ENCODE measurements around the gene CDC42BPB. TPM values are rescaled to one million over a fixed set of nuclear protein-coding genes. Genes with fewer than 3 reads are reported as not detected.

CDC42BPB gene
- total RNA-seq, 1 donor from 2014 or later = 68.4 TPM

DNA sequence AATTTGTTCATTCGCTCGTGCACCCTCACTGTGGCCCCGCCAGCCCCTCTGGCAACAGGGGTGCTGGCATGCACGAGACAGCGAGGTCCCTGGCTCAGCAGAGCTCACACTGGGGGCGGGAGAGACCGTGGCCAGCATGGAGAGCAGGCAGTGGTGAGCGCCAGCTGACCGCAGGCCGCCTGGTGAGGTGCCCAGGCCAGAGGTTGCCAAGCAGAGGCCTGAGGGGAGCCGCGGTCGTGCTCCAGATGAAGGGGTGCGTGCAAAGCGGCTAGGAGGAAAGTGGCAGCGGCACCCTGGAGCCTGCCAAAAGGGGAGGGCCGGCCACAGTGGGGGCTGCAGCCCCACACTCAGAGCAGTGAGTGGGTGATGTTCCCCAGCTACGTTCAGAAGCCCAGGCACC is 56.1 kb downstream of the CDC42BPB start:
- no peak overlapping the region for H3K4me3 ChIP-seq (ENCODE audit: low read depth, low read length)
- TF ChIP-seq, protein P1, sequence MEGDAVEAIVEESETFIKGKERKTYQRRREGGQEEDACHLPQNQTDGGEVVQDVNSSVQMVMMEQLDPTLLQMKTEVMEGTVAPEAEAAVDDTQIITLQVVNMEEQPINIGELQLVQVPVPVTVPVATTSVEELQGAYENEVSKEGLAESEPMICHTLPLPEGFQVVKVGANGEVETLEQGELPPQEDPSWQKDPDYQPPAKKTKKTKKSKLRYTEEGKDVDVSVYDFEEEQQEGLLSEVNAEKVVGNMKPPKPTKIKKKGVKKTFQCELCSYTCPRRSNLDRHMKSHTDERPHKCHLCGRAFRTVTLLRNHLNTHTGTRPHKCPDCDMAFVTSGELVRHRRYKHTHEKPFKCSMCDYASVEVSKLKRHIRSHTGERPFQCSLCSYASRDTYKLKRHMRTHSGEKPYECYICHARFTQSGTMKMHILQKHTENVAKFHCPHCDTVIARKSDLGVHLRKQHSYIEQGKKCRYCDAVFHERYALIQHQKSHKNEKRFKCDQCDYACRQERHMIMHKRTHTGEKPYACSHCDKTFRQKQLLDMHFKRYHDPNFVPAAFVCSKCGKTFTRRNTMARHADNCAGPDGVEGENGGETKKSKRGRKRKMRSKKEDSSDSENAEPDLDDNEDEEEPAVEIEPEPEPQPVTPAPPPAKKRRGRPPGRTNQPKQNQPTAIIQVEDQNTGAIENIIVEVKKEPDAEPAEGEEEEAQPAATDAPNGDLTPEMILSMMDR (conservative IDR thresholded peaks at IDR 0.05; ENCODE audit: low read depth, low read length) = no peak
- DNase-seq (ENCODE audit: low read depth) = no peak

DNA sequence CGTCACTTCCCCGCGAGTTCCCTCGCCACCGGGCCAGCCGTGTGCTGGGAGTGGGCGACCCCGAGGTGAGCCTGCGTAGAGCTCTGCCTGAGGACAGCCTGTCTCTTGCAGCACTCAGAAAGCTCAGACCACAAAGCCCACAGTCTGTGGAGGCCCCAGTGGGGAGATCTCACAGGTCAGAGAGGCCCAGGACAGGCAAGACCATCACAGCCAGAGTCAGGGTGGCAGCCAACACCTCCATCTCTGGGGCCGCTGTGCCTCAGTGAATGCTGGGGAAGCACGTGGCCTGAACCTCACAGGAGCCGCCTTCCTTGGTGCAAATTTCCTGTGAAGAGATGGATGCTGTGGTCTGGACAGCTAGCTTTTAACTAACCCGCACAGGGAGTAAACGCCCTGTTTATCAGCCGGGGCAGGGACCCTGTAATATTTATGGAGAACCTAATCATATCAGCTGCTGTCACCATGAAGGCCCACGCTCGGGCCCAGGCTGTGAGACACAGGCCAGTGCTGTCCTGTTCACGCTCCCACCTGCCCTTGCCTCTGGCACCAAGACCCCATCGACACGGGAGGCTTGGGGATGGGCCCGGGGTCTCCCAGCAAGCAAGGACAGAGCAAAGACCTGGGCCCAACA is 56.9 kb downstream of the CDC42BPB start:
- TF ChIP-seq, protein P1 (conservative IDR thresholded peaks at IDR 0.05; ENCODE audit: low read depth, low read length) = no peak
- H3K4me3 ChIP-seq (ENCODE audit: low read depth, low read length) = no peak overlapping the region
- no peak for DNase-seq (ENCODE audit: low read depth)

DNA sequence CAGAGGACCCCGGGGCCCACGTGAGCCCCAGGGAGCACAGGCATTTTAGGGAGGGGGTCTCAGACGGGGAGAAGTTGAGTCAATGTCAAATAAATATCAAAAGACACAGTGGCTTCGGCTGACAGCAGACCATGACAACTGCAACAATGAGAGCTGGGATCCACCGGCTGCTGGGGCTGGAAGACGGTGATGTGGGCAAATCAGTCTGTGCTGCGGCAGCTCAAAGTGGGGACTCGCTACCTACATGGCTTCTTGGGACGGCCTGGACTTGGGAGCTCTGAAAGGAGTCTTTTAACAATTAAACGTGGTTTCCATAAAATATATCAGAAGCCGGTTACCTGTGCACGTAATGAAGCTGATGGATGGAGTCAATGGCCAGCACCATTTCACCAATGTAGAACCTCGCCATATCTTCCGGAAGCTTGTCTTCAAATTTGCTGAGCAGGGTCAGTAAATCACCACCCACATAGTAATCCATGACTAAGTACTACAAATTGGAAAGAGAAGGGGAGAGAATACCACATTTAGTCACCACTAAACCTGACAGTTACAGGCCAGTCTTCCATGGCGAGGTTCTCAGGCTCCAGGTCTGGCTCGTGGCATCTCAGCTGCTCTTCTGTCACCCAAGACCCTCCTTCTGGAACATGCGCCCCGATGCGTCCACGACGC is 58.0 kb downstream of the CDC42BPB start:
- DNase-seq (ENCODE audit: low read depth) = no peak
- TF ChIP-seq, protein P1 (conservative IDR thresholded peaks at IDR 0.05; ENCODE audit: low read depth, low read length) = no peak
- H3K4me3 ChIP-seq (ENCODE audit: low read depth, low read length) = no peak overlapping the region

DNA sequence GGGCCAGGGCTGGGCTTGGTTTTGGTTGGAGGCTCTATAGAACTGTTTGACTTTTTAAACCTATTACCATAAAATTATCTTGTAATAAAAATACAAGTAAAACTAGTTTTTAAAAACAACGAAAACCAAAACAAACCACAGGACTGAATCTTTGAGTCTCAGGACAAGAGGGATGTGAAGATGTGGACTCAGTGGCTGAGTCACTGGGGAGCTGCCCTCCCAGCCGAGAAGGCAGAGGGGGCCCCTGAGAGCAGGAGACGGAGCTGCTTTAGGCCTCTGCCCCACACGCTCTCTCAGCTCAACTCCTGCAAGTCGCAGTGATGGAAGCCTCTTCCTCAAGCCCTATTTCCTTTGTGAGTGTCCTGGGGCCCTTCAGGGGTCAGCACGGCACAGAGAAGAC is 59.0 kb downstream of the CDC42BPB start:
- H3K4me3 ChIP-seq (ENCODE audit: low read depth, low read length) = no peak overlapping the region
- no peak for DNase-seq (ENCODE audit: low read depth)
- TF ChIP-seq, protein P1 (conservative IDR thresholded peaks at IDR 0.05; ENCODE audit: low read depth, low read length) = no peak

DNA sequence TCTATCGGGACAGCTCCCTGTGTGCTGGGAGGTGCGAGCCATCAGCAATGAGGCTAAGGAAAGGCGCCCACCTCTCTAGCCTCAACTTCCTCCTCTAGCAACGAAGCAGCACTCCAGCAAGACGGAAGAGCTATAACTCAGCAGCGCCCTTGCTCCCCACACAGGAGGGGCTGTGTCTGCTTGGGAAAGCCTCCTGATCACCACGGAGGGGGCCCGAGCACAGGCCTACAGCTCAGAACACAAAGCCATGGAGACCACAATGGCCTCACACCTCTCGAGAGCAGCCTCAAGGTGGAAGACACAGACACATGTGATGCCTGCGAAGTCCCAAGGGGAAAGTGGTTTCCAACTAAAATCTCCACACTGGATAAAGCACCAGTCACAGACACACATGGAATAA is 60.4 kb downstream of the CDC42BPB start:
- H3K4me3 ChIP-seq (ENCODE audit: low read depth, low read length) = no peak overlapping the region
- TF ChIP-seq, protein P1 (conservative IDR thresholded peaks at IDR 0.05; ENCODE audit: low read depth, low read length) = no peak
- DNase-seq (ENCODE audit: low read depth) = no peak

DNA sequence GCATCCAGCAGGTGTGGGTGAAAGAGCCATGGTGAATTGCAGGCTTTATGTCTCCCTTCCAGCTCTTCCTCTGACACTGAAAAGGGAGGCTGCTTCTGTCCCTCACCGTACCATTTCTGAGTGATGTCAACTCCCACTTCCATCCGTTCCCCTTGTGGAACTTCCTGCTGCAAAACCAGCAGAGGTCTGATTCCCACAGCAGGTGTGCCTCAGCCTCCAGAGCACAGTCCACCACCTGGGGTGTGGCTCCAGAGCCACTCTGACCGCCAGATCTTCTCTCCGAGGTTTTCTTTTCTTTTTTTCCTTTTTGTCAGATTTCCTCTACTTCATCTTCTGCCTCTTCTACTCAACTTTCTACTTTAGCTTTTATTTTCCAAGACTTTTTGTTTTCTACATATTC is 62.7 kb downstream of the CDC42BPB start:
- no peak overlapping the region for H3K4me3 ChIP-seq (ENCODE audit: low read depth, low read length)
- no peak for DNase-seq (ENCODE audit: low read depth)
- TF ChIP-seq, protein P1 (conservative IDR thresholded peaks at IDR 0.05; ENCODE audit: low read depth, low read length) = no peak

DNA sequence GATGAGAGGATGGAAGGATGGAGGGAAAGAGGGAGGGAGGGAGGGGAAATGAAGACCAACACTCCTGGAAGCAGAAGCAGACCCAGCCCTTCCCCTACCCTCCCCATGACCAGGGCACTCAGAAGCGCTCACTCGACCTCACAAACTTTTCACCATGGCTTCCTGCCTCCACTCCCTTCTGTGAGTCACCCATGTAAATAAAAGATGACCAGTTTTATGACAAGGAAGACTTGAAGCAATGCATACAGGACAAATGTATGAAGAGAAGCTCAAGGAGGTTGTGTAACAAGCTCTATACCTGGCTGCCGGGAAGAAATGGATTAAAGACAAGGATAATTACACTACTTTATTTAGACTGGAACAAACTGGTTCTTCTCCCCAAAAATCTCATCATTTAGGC is 63.8 kb downstream of the CDC42BPB start:
- no peak overlapping the region for H3K4me3 ChIP-seq (ENCODE audit: low read depth, low read length)
- TF ChIP-seq, protein P1 (conservative IDR thresholded peaks at IDR 0.05; ENCODE audit: low read depth, low read length) = no peak
- DNase-seq (ENCODE audit: low read depth) = no peak

Data from epithelial cell of proximal tubule (primary cell).